Thyroid gland (tissue), 4 donors: ENCODE measurements around the gene UBE3A.

Source experiments
- CTCF ChIP-seq, 6 experiments: fragments of 200-600 bp in 3 of 6; fragments of 450-650 bp in 3 of 6; sonication (generic) in 3 of 6; IDR thresholded peaks; one replicate each; pipeline ENCODE4 v1.5.1; 2016 to 2019; ENCODE audit warnings: antibody characterized with exemption in 6 of 6, mild to moderate bottlenecking in 2 of 6, inconsistent platforms in 1 of 6, moderate library complexity in 1 of 6
- POLR2A ChIP-seq, 2 donors: fragments of 450-650 bp; IDR thresholded peaks; one replicate each; pipeline ENCODE4 v1.6.1; 2017; ENCODE audit warnings: antibody characterized with exemption in 2 of 2, mild to moderate bottlenecking in 2 of 2, moderate library complexity in 1 of 2

GRCh38 chr15:25406261-25406660 lies 32.6 kb downstream of the UBE3A start:
- no peak for TF ChIP-seq CTCF (IDR thresholded peaks at IDR 0.05)
- no peak for TF ChIP-seq POLR2A (IDR thresholded peaks at IDR 0.05)
